ENCODE data around the gene TGFB1.

The TGFB1 gene

DNA sequence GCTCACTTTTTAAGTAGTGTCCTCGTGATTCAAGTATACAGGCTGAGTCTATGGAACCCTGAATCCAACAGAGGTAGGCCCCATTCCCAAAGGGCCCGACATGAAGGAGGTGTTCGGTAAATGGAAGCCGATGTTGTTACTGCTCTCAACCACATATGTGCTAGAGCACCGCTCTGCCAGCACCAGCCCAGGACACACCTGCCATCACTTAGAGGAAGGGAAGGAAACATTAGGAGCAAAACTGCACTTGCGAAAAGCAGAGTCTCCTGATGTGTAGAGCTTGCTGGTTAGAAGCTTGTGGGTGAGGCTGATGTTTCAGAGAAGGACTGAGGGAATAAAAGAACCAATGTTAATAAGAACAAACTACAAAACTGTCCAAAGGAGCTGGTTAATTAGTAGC is 53.2 kb downstream of the TGFB1 start:
- TF ChIP-seq, protein P1, sequence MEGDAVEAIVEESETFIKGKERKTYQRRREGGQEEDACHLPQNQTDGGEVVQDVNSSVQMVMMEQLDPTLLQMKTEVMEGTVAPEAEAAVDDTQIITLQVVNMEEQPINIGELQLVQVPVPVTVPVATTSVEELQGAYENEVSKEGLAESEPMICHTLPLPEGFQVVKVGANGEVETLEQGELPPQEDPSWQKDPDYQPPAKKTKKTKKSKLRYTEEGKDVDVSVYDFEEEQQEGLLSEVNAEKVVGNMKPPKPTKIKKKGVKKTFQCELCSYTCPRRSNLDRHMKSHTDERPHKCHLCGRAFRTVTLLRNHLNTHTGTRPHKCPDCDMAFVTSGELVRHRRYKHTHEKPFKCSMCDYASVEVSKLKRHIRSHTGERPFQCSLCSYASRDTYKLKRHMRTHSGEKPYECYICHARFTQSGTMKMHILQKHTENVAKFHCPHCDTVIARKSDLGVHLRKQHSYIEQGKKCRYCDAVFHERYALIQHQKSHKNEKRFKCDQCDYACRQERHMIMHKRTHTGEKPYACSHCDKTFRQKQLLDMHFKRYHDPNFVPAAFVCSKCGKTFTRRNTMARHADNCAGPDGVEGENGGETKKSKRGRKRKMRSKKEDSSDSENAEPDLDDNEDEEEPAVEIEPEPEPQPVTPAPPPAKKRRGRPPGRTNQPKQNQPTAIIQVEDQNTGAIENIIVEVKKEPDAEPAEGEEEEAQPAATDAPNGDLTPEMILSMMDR (conservative IDR thresholded peaks at IDR 0.05; ENCODE audit: low read depth, low read length): no peak
- Histone ChIP-seq H3K79me2 (ENCODE audit: insufficient read depth, low read depth) (peaks cover 9% of the 10 kb centered on the region; the same call in 1 of the 2 replicates), H3K27me3 (ENCODE audit: insufficient read depth, low read depth) (no peaks in the 10 kb centered on the region), H3K9ac (no peak overlapping the region), H3K4me3 (IDR thresholded peaks at IDR 0.05; ENCODE audit: insufficient read depth, low read depth, low read length) (no peak overlapping the region), H3K4me2 (no peak overlapping the region), H3K27ac (no peak overlapping the region; the same call in 1 of the 2 replicates), H3K4me1 (ENCODE audit: low read depth, poor library complexity, severe bottlenecking) (peaks cover 56% of the 10 kb centered on the region), H3K36me3 (ENCODE audit: insufficient read depth) (peaks cover 8% of the 10 kb centered on the region; the same call in 1 of the 2 replicates), H2AFZ (ENCODE audit: low read depth) (no peak overlapping the region), H4K20me1 (ENCODE audit: insufficient read depth) (peaks cover 4% of the 10 kb centered on the region; the same call in 1 of the 2 replicates)

DNA sequence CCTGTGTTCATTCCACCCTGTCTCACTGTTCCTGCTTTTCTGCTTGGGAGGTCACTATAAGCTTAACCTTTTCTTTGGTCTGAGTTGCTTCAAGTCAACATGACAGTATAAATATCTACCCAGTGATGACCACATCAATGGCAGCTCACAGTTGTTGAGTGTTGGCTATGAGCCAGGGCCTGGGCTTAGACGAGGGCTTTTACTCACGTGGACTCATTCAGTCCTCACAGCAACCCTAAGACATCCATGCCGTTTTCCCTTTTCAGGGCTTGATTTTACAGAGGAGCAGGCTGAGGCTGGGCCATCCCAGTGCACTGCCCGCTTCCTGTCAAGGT is 54.0 kb downstream of the TGFB1 start:
- Histone ChIP-seq H3K27ac (no peak overlapping the region; the same call in 1 of the 2 replicates), H3K27me3 (ENCODE audit: insufficient read depth, low read depth) (no peaks in the 10 kb centered on the region), H4K20me1 (ENCODE audit: insufficient read depth) (peaks cover 6% of the 10 kb centered on the region; the same call in 1 of the 2 replicates), H2AFZ (ENCODE audit: low read depth) (no peak overlapping the region), H3K4me2 (no peak overlapping the region), H3K36me3 (ENCODE audit: insufficient read depth) (peaks cover 12% of the 10 kb centered on the region; the same call in 1 of the 2 replicates), H3K9ac (no peak overlapping the region), H3K4me3 (IDR thresholded peaks at IDR 0.05; ENCODE audit: insufficient read depth, low read depth, low read length) (no peak overlapping the region), H3K4me1 (ENCODE audit: low read depth, poor library complexity, severe bottlenecking) (peaks cover 62% of the 10 kb centered on the region), H3K79me2 (ENCODE audit: insufficient read depth, low read depth) (peaks cover 9% of the 10 kb centered on the region; the same call in 1 of the 2 replicates)
- TF ChIP-seq, protein P1 (conservative IDR thresholded peaks at IDR 0.05; ENCODE audit: low read depth, low read length): no peak

DNA sequence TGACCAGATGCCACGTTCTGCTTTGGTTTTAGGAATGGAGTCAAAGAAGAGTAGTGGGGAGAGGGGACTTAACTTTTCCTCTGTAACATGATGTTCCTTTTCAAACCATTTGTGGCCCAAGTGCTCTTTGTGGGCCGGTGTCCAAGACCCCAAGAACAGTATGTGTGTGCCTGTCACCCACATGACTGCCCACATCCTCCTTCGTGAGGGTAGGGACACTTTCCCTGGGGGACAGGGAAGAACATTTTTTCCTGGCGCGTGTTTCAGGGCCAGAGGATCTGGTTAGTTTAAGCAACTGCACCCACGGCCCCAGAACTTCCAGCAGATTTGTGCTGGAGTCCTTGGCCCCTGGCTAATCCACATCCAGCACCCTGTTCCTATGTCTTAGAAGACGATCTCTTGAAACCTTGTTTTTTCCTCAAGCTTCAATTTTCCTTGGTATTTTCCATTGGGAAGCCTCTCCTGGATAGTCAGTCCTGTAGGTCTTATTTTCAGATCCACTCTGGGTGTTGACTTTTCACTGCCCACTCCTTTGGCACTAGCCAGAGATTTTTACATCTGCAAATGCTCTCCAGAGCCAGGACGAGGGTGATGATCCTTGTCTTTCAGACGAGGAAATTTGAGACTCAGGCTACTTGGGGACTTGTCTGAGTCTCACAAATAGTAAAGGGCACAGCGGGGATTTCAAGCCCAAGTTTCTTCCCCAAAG is 54.5 kb downstream of the TGFB1 start:
- TF ChIP-seq, protein P1 (conservative IDR thresholded peaks at IDR 0.05; ENCODE audit: low read depth, low read length): no peak
- no peak overlapping the region for H3K4me3 ChIP-seq (IDR thresholded peaks at IDR 0.05; ENCODE audit: insufficient read depth, low read depth, low read length)
- peaks cover 64% of the 10 kb centered on the region for H3K4me1 ChIP-seq (ENCODE audit: low read depth, poor library complexity, severe bottlenecking)
- H3K27ac ChIP-seq: peak overlapping the region; percentile 90
- no peaks in the 10 kb centered on the region for H3K27me3 ChIP-seq (ENCODE audit: insufficient read depth, low read depth)
- peak overlapping the region; percentile 72 for H3K4me2 ChIP-seq
- peaks cover 12% of the 10 kb centered on the region; the same call in 1 of the 2 replicates for H3K36me3 ChIP-seq (ENCODE audit: insufficient read depth)
- no peak overlapping the region for H2AFZ ChIP-seq (ENCODE audit: low read depth)
- peak overlapping the region; percentile 71; the same call in 1 of the 2 replicates for H3K9ac ChIP-seq
- H4K20me1 ChIP-seq (ENCODE audit: insufficient read depth): peaks cover 6% of the 10 kb centered on the region; the same call in 1 of the 2 replicates
- peaks cover 9% of the 10 kb centered on the region; the same call in 1 of the 2 replicates for H3K79me2 ChIP-seq (ENCODE audit: insufficient read depth, low read depth)

DNA sequence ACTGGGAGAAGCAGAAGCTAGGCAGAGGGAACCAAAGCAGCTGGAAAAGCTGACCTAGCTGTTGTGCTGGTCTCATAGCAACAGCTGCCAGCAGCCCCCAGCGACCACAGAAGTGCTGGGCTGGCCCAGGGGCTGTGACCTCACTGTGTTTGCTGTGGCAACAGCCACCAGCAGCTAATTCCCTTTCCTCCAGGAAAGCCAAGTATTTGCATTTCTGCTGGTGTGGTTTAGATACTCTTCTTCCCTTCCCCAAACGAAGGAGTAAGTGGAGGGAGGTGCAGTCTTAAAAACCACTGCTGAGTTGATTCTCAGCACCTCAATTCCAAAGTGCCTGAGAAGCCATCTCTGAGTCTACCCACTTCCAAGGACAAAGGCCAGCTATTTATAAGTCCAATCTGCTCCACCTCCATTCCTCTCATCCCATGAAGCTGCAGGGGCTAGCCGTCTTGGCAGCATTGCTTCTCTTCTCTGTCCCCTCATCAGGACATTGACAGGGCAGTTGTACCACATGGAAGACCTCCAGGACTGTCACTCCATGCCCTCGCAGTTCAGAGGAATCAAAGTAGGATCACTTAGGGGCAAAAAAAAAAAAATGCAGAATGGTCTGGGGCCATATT is 55.3 kb downstream of the TGFB1 start:
- TF ChIP-seq, protein P1 (conservative IDR thresholded peaks at IDR 0.05; ENCODE audit: low read depth, low read length): no peak
- Histone ChIP-seq H3K36me3 (ENCODE audit: insufficient read depth) (peaks cover 12% of the 10 kb centered on the region; the same call in 1 of the 2 replicates), H3K9ac (peak overlapping the region; percentile 71), H3K4me2 (peak overlapping the region; percentile 72), H3K4me1 (ENCODE audit: low read depth, poor library complexity, severe bottlenecking) (peaks cover 71% of the 10 kb centered on the region), H3K27me3 (ENCODE audit: insufficient read depth, low read depth) (no peaks in the 10 kb centered on the region; the same call in 1 of the 2 replicates), H2AFZ (ENCODE audit: low read depth) (no peak overlapping the region), H4K20me1 (ENCODE audit: insufficient read depth) (peaks cover 6% of the 10 kb centered on the region; the same call in 1 of the 2 replicates), H3K79me2 (ENCODE audit: insufficient read depth, low read depth) (peaks cover 9% of the 10 kb centered on the region; the same call in 1 of the 2 replicates), H3K4me3 (IDR thresholded peaks at IDR 0.05; ENCODE audit: insufficient read depth, low read depth, low read length) (no peak overlapping the region), H3K27ac (peak overlapping the region; percentile 90)
